ENCODE measurements around the gene FAM111A. TPM values are rescaled to one million over a fixed set of nuclear protein-coding genes. Genes with fewer than 3 reads are reported as not detected.

FAM111A gene
- total RNA-seq, 1 experiment from 2014 or later, result 37.9 TPM

- no peak for ATAC-seq
These were observed 33.7 kb downstream of the FAM111A start for GRCh38 chr11:59176330-59176729.

DNA sequence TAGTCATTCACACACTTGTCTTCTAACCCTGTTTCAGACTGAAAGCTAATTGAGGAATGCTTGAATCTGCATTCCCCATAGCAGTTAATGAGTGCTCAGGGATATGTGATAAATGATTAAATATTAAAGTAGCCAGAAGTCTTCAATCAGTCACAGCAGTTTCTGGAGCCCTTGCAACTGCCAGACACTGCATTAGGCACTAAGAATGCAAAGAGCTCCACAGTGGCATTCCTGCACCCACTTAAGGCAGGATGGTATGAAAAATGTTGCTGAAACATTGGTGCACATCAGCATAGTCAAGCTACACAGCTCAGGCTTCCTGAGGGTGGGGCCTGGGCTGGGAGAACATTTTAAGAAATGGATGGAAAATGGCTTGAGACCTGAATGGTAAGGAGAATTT lies 35.7 kb downstream of the FAM111A start:
- no peak overlapping the region for H3K27ac ChIP-seq (ENCODE audit: low read length)
- peaks cover 9% of the 10 kb centered on the region for H3K27me3 ChIP-seq (ENCODE audit: control insufficient read depth, insufficient read depth, low read length)
- in situ Hi-C loops (cut with HindIII; ENCODE audit: low pct_unique_long_range_greater_than_20kb, low sequenced_read_pairs) (no loop called here), intact Hi-C loops (cut with micrococcal nuclease; ENCODE audit: unreplicated experiment) (no loop called here)
- peaks cover under 1% of the 10 kb centered on the region; the same call in 1 of the 2 replicates for H3K4me1 ChIP-seq (ENCODE audit: control insufficient read depth, insufficient read depth, low read length)
- TF ChIP-seq SIN3A (IDR thresholded peaks at IDR 0.05; ENCODE audit: borderline replicate concordance, insufficient read depth, low read depth, low read length) (no peak), TCF7L2 (IDR thresholded peaks at IDR 0.05; ENCODE audit: low read depth, low read length) (no peak), POLR2AphosphoS5 (IDR thresholded peaks at IDR 0.05; ENCODE audit: low read depth, low read length) (no peak)
- TF ChIP-seq, protein P1, sequence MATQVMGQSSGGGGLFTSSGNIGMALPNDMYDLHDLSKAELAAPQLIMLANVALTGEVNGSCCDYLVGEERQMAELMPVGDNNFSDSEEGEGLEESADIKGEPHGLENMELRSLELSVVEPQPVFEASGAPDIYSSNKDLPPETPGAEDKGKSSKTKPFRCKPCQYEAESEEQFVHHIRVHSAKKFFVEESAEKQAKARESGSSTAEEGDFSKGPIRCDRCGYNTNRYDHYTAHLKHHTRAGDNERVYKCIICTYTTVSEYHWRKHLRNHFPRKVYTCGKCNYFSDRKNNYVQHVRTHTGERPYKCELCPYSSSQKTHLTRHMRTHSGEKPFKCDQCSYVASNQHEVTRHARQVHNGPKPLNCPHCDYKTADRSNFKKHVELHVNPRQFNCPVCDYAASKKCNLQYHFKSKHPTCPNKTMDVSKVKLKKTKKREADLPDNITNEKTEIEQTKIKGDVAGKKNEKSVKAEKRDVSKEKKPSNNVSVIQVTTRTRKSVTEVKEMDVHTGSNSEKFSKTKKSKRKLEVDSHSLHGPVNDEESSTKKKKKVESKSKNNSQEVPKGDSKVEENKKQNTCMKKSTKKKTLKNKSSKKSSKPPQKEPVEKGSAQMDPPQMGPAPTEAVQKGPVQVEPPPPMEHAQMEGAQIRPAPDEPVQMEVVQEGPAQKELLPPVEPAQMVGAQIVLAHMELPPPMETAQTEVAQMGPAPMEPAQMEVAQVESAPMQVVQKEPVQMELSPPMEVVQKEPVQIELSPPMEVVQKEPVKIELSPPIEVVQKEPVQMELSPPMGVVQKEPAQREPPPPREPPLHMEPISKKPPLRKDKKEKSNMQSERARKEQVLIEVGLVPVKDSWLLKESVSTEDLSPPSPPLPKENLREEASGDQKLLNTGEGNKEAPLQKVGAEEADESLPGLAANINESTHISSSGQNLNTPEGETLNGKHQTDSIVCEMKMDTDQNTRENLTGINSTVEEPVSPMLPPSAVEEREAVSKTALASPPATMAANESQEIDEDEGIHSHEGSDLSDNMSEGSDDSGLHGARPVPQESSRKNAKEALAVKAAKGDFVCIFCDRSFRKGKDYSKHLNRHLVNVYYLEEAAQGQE (IDR thresholded peaks at IDR 0.05; ENCODE audit: insufficient read depth in 1 of 2, low read depth in 2 of 2, low read length in 1 of 2), result no peak
- TF ChIP-seq, protein P2, sequence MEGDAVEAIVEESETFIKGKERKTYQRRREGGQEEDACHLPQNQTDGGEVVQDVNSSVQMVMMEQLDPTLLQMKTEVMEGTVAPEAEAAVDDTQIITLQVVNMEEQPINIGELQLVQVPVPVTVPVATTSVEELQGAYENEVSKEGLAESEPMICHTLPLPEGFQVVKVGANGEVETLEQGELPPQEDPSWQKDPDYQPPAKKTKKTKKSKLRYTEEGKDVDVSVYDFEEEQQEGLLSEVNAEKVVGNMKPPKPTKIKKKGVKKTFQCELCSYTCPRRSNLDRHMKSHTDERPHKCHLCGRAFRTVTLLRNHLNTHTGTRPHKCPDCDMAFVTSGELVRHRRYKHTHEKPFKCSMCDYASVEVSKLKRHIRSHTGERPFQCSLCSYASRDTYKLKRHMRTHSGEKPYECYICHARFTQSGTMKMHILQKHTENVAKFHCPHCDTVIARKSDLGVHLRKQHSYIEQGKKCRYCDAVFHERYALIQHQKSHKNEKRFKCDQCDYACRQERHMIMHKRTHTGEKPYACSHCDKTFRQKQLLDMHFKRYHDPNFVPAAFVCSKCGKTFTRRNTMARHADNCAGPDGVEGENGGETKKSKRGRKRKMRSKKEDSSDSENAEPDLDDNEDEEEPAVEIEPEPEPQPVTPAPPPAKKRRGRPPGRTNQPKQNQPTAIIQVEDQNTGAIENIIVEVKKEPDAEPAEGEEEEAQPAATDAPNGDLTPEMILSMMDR (IDR thresholded peaks at IDR 0.05), result no peak
- DNase-seq (ENCODE audit: low read depth, low spot score) (no peak), ATAC-seq (no peak)
- ChIA-PET POLR2A (no interaction called here), CTCF (no interaction called here)
- no TSS peak for BruUV-seq (replicated peaks)
- no peak overlapping the region for H3K4me3 ChIP-seq (ENCODE audit: low read depth in 2 of 2, low read length in 2 of 2)
- no peaks in the 10 kb centered on the region for H3K9me3 ChIP-seq (ENCODE audit: control insufficient read depth, insufficient read depth, low read depth, low read length)
- no peaks in the 10 kb centered on the region for H3K36me3 ChIP-seq (ENCODE audit: control insufficient read depth, insufficient read depth, low read length)

More at GRCh38 chr11:59176330-59176729, 33.7 kb downstream of the FAM111A start:
- H3K27ac ChIP-seq (ENCODE audit: low read length), result no peak overlapping the region
- no peaks in the 10 kb centered on the region for H3K9me3 ChIP-seq (ENCODE audit: control insufficient read depth, insufficient read depth, low read depth, low read length)
- intact Hi-C loops (cut with micrococcal nuclease; ENCODE audit: unreplicated experiment), result no loop called here
- in situ Hi-C loops (cut with HindIII; ENCODE audit: low pct_unique_long_range_greater_than_20kb, low sequenced_read_pairs), result no loop called here
- H3K4me3 ChIP-seq (ENCODE audit: low read depth in 2 of 2, low read length in 2 of 2), result no peak overlapping the region
- POLR2A ChIA-PET, result no interaction called here
- CTCF ChIA-PET, result no interaction called here
- peaks cover 7% of the 10 kb centered on the region for H3K4me1 ChIP-seq (ENCODE audit: control insufficient read depth, insufficient read depth, low read length)
- BruUV-seq (replicated peaks), result no TSS peak
- H3K27me3 ChIP-seq (ENCODE audit: control insufficient read depth, insufficient read depth, low read length), result peaks cover 12% of the 10 kb centered on the region
- TF ChIP-seq, protein P2 (IDR thresholded peaks at IDR 0.05), result no peak
- no peak for TF ChIP-seq SIN3A (IDR thresholded peaks at IDR 0.05; ENCODE audit: borderline replicate concordance, insufficient read depth, low read depth, low read length)
- TF ChIP-seq POLR2AphosphoS5 (IDR thresholded peaks at IDR 0.05; ENCODE audit: low read depth, low read length), result no peak
- no peak for TF ChIP-seq TCF7L2 (IDR thresholded peaks at IDR 0.05; ENCODE audit: low read depth, low read length)
- TF ChIP-seq, protein P1 (IDR thresholded peaks at IDR 0.05; ENCODE audit: insufficient read depth in 1 of 2, low read depth in 2 of 2, low read length in 1 of 2), result no peak
- no peak for DNase-seq (ENCODE audit: low read depth, low spot score)
- no peaks in the 10 kb centered on the region for H3K36me3 ChIP-seq (ENCODE audit: control insufficient read depth, insufficient read depth, low read length)

Data from Panc1 (cell line).